Sigmoid colon (tissue), 4 donors: ENCODE data around the gene PARP2.

Experiments used
- CTCF ChIP-seq, 4 experiments: fragments of 450-650 bp in 3 of 4; fragments of 200-600 bp in 1 of 4; IDR thresholded peaks; one replicate each; pipeline ENCODE4 v1.5.1; 2016 to 2019; ENCODE audit warnings: antibody characterized with exemption in 4 of 4, mild to moderate bottlenecking in 3 of 4, moderate library complexity in 2 of 4
- POLR2A ChIP-seq, 2 donors: fragments of 450-650 bp; IDR thresholded peaks; one replicate each; pipeline ENCODE4 v1.6.1; 2016; ENCODE audit warnings: antibody characterized with exemption in 2 of 2, mild to moderate bottlenecking in 2 of 2, moderate library complexity in 2 of 2
- POLR2AphosphoS5 ChIP-seq, 4 donors: sonication (generic); formaldehyde crosslinking; IDR thresholded peaks; one replicate each; pipeline ENCODE4 v1.6.1; 2017; ENCODE audit warnings: antibody characterized with exemption in 4 of 4

GRCh38 chr14:20343862-20344220 is 406 bp downstream of the PARP2 start:
- TF ChIP-seq POLR2A (IDR thresholded peaks at IDR 0.05) (no peak), CTCF (IDR thresholded peaks at IDR 0.05) (no peak), POLR2AphosphoS5 (IDR thresholded peaks at IDR 0.05) (no peak)
